M059J (cell line): ENCODE results near the gene TNIP1. TPM values are rescaled to one million over a fixed set of nuclear protein-coding genes. Genes with fewer than 3 reads are reported as not detected.
A peak's percentile ranks its signal among the peaks of the same experiment; 100 is the strongest.

Source experiments
- DNase-seq: peaks from one replicate; pipeline ENCODE4 v3.0.0-alpha.2; 2012; ENCODE audit warnings: low read depth
- total RNA-seq: library from RNA; depleted of rRNA; stranded (reverse); fragments of >200 nt; shearing (Covaris generic); gene quantifications from 2 replicates; pipeline ENCODE4 v1.2.3, GENCODE V29; 2014

The TNIP1 gene
- total RNA-seq, 1 experiment from 2014 or later = 116 TPM

- DNase-seq = no peak
Measured at GRCh38 chr5:151065609-151066008, 15.2 kb downstream of the TNIP1 start.

GRCh38 chr5:151064916-151065499, 15.8 kb downstream of the TNIP1 start:
- DNase-seq = no peak

- DNase-seq = peak; percentile 94
Measured at GRCh38 chr5:151063142-151063989, 17.5 kb downstream of the TNIP1 start.

- DNase-seq = no peak
Measured at GRCh38 chr5:151062405-151063141, 18.3 kb downstream of the TNIP1 start.

- no peak for DNase-seq
Measured at GRCh38 chr5:151060742-151061141, 20.1 kb downstream of the TNIP1 start.

GRCh38 chr5:151058891-151059489, 21.8 kb downstream of the TNIP1 start:
- peak; percentile 67 for DNase-seq

GRCh38 chr5:151058301-151058700, 22.5 kb downstream of the TNIP1 start:
- no peak for DNase-seq

- no peak for DNase-seq
Measured at GRCh38 chr5:151056379-151057325, 24.2 kb downstream of the TNIP1 start.

GRCh38 chr5:151055336-151055735, 25.5 kb downstream of the TNIP1 start:
- no peak for DNase-seq

GRCh38 chr5:151054709-151055108, 26.1 kb downstream of the TNIP1 start:
- no peak for DNase-seq

GRCh38 chr5:151053796-151054462, 26.9 kb downstream of the TNIP1 start:
- DNase-seq = no peak

GRCh38 chr5:151052836-151053235, 28.0 kb downstream of the TNIP1 start:
- no peak for DNase-seq

GRCh38 chr5:151051931-151052608, 28.8 kb downstream of the TNIP1 start:
- no peak for DNase-seq

GRCh38 chr5:151051066-151051930, 29.5 kb downstream of the TNIP1 start:
- peak; percentile 70 for DNase-seq

- no peak for DNase-seq
Measured at GRCh38 chr5:151048526-151048925, 32.3 kb downstream of the TNIP1 start.

GRCh38 chr5:151047814-151048425, 32.9 kb downstream of the TNIP1 start:
- no peak for DNase-seq

- no peak for DNase-seq
Measured at GRCh38 chr5:151042453-151043093, 38.3 kb downstream of the TNIP1 start.
